GM19240 (cell line): ENCODE results near the gene TNNI3K.

Experiments used
- DNase-seq: peaks from one replicate; pipeline ENCODE4 v3.0.0; 2011; ENCODE audit warnings: low spot score; ENCODE audit not compliant: insufficient read length

Gene TNNI3K

GRCh38 chr1:74436078-74436477 lies 200.9 kb downstream of the TNNI3K start:
- no peak for DNase-seq

DNA sequence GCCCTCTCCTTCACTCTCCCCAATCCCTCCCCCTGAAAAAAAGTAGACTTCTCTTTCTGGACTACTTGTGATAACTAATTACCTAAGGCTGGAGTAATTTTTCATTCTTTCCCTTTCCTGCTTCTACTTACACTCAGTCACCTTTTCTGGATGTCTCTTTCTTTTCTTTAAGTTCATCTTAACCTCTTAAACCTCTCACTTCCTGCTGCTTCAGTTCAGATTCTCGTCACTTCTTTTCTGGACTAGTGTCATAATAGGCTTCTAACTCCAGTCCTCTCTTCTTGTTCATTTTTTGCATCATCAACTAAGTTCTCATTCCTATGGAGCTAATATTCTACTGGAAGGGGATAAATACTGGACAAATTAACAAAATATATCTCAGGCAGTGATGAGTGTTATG lies 201.8 kb downstream of the TNNI3K start:
- no peak for DNase-seq

GRCh38 chr1:74452035-74452434 lies 216.8 kb downstream of the TNNI3K start:
- DNase-seq: no peak

GRCh38 chr1:74453277-74453676 lies 218.1 kb downstream of the TNNI3K start:
- DNase-seq: no peak

DNA sequence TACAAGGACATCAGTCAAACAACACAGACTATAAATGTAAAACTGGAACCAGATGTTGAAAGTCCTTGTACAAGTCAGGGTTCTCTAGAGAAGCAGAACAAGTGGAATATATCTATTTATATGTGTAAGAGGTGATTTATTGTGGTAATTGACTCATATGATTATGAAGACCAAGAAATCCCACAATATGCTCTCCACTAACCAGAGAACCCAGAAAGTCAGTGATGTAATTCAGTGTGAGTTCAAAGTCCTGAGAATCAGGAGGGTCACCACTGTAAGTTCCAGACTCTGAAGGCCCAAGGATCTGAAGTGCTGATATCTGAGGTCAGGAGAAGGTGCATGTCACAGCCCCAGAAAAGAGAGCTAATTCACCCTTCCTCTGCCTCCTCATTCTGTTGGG lies 220.2 kb downstream of the TNNI3K start:
- DNase-seq: no peak

DNA sequence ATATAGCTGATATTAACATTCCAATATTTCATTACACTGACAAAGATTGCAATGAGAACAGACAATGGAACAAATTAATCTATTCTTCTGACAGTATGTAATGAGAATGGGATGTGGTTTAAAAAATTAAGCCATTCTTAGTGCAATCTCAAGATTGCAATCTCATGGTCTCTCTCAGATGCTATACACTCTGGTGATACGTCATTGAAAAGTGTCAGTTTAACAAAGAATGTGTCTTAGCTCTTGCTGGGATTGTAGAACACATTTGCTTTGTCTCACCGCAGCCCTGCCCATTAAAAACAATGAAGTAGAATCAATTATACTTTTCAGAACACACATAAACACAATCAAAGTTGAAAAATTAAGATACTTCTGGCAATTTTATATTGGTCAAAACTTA lies 222.1 kb downstream of the TNNI3K start:
- no peak for DNase-seq

GRCh38 chr1:74463333-74463988 lies 228.3 kb downstream of the TNNI3K start:
- DNase-seq: no peak

DNA sequence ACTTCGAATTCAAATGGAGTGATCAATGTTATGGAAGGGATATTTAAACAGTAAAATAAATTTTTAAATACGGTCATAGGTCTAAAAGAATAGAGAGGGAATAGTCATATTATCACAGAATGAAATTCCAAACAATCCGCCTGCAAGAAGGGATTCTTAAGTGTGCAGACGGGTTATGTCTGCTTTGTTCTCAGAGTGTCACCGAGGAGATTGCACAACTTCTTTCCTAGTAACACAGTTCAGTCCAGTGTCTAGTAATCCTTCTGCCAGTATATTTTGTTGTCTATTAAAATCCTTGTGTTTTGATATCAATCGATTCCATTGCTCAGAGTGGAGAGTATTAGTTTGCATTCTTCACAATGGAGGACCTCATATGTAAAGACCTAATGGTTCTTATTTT lies 228.8 kb downstream of the TNNI3K start:
- no peak for DNase-seq

- no peak for DNase-seq
Observed at GRCh38 chr1:74465193-74465681, 230.1 kb downstream of the TNNI3K start.

- no peak for DNase-seq
Observed at GRCh38 chr1:74467786-74468377, 232.7 kb downstream of the TNNI3K start.

- no peak for DNase-seq
Observed at GRCh38 chr1:74468982-74469603, 233.9 kb downstream of the TNNI3K start.

GRCh38 chr1:74470251-74470650 lies 235.1 kb downstream of the TNNI3K start:
- DNase-seq: no peak

- no peak for DNase-seq
Observed at GRCh38 chr1:74470936-74471335, 235.7 kb downstream of the TNNI3K start.

- DNase-seq: no peak
Observed at GRCh38 chr1:74471470-74471869, 236.3 kb downstream of the TNNI3K start.

- no peak for DNase-seq
Observed at GRCh38 chr1:74474585-74474984, 239.4 kb downstream of the TNNI3K start.

DNA sequence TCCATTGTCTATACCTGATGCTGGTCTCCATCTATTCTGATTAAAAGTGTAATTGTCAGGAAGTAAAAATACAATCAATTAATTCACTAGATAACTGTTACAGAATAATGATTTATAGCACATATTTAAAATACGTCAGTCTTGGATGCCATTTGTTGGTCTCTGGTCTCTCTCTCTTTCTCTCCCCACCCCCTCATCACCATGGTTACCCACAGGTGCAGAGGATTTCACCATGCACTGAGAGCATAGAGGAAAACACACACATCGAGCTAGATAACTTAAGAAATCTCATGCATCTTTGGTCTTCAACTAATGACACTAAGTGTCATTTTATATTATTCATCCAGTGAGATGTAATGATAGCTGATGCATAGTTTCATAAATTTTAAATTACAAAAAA lies 243.8 kb downstream of the TNNI3K start:
- no peak for DNase-seq

GRCh38 chr1:74480068-74480467 lies 244.9 kb downstream of the TNNI3K start:
- no peak for DNase-seq

- no peak for DNase-seq
Observed at GRCh38 chr1:74481607-74482006, 246.4 kb downstream of the TNNI3K start.

GRCh38 chr1:74485622-74486021 lies 250.4 kb downstream of the TNNI3K start:
- DNase-seq: no peak

- no peak for DNase-seq
Observed at GRCh38 chr1:74486036-74486435, 250.8 kb downstream of the TNNI3K start.

DNA sequence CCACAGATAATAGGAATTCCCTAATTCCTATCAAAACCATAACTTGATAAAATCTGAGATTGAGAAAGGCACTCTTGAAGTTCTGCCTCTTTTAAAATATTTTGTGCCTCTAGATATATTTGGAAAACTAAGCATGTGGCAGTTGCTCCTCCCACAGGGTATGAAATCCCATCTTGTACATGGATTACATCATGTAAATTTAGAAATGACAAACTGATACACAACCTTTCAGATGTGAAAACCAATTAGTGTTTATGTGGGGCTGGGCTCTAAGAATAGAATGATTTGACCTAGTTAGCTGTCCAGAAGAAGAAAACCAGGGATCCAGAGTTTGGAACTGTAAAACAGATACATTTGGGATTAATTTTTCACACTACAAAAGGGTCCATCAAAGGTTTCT lies 261.5 kb downstream of the TNNI3K start:
- no peak for DNase-seq

GRCh38 chr1:74498901-74499300 lies 263.7 kb downstream of the TNNI3K start:
- DNase-seq: no peak

GRCh38 chr1:74502432-74502831 lies 267.2 kb downstream of the TNNI3K start:
- no peak for DNase-seq
